Measurements from ENCODE around the gene SH3BGRL.
"Not testable (repeated sequence)": the region's sequence is repeated elsewhere in the genome, so short reads cannot be mapped to it uniquely, and the experiment has no call there.

SH3BGRL gene

DNA sequence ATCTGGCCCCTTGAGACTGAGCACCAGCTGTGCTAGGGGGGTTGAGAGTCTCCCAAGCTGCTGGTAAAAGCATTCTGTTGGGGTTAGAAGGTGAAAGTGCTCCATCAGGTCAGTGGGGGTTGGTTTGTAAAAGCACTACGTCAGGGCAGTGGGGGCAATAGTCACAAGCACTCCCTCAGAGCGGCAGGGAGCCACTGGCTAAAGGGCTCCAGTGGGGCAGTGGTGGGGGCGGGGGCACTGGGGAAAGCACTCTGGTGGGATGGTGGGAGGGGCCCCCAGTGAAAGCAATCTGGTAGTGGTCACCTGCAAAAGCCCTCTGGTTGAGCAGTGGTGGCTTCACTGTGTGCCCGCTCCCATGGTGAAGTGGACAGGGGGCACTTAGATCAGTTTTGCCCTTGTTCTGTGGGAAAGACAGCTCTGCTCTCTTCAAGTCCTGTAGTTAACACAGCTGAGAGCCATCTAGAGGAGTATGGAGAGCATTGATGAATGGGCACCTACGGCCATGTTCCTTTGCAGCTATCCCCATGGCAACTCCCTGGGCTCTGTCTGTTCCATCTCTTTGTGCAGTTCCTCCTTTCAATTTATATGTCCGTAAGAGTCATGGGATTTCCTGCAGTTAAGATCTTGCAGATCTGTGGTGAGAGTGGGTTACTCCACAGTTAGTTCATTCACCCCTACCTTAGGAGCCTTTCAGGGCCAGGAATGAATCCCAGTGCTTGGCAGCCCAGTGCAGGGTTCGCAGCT, 106.4 kb downstream of the SH3BGRL start:
- no peak for DNase-seq (ENCODE audit: low read depth)
- TF ChIP-seq, protein P1, sequence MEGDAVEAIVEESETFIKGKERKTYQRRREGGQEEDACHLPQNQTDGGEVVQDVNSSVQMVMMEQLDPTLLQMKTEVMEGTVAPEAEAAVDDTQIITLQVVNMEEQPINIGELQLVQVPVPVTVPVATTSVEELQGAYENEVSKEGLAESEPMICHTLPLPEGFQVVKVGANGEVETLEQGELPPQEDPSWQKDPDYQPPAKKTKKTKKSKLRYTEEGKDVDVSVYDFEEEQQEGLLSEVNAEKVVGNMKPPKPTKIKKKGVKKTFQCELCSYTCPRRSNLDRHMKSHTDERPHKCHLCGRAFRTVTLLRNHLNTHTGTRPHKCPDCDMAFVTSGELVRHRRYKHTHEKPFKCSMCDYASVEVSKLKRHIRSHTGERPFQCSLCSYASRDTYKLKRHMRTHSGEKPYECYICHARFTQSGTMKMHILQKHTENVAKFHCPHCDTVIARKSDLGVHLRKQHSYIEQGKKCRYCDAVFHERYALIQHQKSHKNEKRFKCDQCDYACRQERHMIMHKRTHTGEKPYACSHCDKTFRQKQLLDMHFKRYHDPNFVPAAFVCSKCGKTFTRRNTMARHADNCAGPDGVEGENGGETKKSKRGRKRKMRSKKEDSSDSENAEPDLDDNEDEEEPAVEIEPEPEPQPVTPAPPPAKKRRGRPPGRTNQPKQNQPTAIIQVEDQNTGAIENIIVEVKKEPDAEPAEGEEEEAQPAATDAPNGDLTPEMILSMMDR (conservative IDR thresholded peaks at IDR 0.05; ENCODE audit: low read length): no peak

DNA sequence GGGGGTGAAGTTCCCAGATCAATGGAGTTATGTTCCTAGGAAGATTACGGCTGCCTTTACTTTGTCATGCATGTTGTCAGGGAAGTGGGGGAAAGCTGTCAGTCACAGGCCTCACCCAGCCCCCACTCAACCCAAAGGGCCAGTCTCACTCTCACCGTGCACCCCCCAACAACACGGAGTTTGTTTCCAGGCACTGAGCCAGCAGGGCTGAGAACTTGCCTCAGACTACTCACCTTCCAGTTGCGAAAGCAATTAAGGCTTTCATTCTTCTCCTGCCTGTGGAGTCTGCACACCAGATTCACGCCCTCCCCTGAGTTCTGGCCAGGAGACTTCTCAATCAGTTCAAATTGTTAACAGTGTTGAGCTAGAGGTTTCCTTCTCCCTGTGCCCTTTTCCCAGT, 114.3 kb downstream of the SH3BGRL start:
- peak; percentile 20 for DNase-seq (ENCODE audit: low read depth)

More for the DNA sequence above, 106.4 kb downstream of the SH3BGRL start:
- H3K4me3 ChIP-seq (ENCODE audit: low read length): no peak overlapping the region

DNA sequence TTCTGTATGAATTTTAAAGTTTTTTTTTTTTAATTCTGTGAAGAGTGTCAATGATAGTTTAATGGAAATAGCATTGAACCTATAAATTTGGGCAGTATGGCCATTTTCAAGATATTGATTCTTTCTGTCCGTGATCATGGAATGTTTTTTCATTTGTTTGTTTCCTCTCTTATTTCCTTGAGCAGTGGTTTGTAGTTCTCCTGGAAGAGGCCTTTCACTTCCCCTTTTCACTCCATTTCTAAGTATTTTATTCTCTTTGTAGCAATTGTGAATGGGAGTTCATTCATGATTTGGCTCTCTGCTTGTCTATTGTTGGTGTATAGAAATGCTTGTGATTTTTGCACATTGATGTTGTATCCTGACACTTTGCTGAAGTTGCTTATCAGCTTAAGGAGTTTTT, 129.8 kb downstream of the SH3BGRL start:
- not testable (repeated sequence) for DNase-seq (ENCODE audit: low read depth); H3K4me3 ChIP-seq (ENCODE audit: low read length)

More for the DNA sequence above, 114.3 kb downstream of the SH3BGRL start:
- no peak overlapping the region for H3K4me3 ChIP-seq (ENCODE audit: low read length)
- TF ChIP-seq, protein P1 (conservative IDR thresholded peaks at IDR 0.05; ENCODE audit: low read length): no peak

DNA sequence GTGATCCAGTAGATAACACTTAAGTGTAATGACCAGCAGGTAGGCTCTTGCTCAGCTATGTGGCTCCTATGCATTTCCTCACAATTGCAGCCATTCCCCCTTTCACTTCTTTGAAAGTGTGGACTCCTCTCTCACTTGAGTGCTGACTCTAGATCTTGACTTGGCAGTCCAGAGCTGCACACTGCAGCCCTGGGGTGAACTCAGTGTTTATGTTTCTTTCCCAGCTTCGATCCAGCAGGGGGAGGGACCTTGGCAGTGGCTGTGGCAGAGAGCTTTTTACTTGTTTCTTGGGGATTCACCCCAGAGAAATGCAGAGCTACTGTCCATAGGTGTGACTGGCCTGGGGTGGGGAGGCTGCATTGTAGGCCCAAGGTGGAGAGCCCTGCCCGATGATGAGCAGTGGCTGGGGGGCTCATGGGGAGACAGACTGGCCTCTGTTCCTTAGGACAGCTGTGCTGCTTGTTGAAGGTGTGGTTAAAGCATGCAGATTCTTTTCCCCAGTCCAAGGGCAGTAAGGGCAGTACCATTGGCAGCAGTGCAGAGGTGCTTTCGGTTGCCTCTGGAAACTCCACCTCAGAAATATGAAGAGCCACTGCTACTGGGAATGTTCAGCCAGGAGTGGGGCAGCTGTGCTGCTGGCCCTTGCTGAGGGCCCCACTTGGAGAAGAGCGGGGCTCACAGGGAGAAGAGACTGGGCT, 134.7 kb downstream of the SH3BGRL start:
- no peak for DNase-seq (ENCODE audit: low read depth)
- TF ChIP-seq, protein P1 (conservative IDR thresholded peaks at IDR 0.05; ENCODE audit: low read length): no peak
- no peak overlapping the region for H3K4me3 ChIP-seq (ENCODE audit: low read length)

DNA sequence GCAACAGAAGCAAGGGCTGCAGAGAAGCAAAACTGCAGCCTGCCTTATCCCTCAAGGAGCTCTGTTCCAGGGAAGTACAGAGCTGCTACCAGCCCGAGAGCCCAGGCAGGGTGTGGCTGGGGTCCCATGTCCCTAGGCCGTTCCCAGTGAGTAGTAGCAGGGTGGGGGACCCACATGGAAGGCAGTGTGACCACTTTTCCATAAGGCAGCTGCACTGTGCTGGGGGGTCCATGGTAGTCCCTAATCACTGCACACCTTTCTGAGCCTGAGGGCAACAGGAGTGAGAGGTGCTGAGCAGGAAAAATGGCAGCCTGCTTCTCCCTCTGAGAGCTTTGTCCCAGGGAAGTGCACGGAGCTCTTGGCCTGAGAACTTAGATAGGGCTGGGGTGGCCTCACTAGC, 135.9 kb downstream of the SH3BGRL start:
- no peak overlapping the region for H3K4me3 ChIP-seq (ENCODE audit: low read length)
- TF ChIP-seq, protein P1 (conservative IDR thresholded peaks at IDR 0.05; ENCODE audit: low read length): no peak
- DNase-seq (ENCODE audit: low read depth): no peak

DNA sequence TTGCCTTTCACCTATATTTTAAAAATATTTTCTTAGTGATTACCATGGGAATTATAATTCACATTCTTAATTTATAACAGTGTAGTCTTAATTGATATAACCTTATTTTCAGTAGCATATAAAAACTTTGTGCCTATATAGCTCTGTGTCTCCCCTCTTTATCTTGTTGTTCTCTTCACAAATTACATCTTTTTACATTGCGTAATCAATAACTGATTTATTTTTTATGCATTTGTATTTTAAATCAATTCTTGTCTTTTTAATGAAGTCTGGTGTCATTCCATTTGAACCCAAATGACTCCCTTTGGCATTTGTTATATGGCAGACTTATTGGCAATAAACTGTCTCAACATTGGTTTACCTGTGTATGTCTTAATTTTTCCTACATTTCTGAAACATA, 137.0 kb downstream of the SH3BGRL start:
- no peak overlapping the region for H3K4me3 ChIP-seq (ENCODE audit: low read length)
- TF ChIP-seq, protein P1 (conservative IDR thresholded peaks at IDR 0.05; ENCODE audit: low read length): no peak
- no peak for DNase-seq (ENCODE audit: low read depth)

DNA sequence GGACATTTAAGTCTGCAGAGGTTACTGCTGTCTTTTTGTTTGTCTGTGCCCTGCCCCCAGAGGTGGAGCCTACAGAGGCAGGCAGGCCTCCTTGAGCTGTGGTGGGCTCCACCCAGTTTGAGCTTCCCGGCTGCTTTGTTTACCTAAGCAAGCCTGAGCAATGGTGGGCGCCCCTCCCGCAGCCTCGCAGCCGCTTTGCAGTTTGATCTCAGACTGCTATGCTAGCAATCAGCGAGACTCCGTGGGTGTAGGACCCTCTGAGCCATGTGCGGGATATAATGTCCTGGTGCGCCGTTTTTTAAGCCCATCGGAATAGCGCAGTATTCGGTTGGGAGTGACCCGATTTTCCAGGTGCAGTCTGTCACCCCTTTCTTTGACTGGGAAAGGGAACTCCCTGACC, 143.4 kb downstream of the SH3BGRL start:
- not testable (repeated sequence) for DNase-seq (ENCODE audit: low read depth); H3K4me3 ChIP-seq (ENCODE audit: low read length)
